GM12873 (cell line): ENCODE results near the gene CLDN12.

Source experiments
- TF ChIP-seq, protein P1 (sequence below): IDR thresholded peaks from 2 replicates; pipeline ENCODE4 v1.5.1; 2012; ENCODE audit warnings: low read depth, mild to moderate bottlenecking, moderate library complexity, low read length, control low read depth; ENCODE audit not compliant: insufficient read depth; ENCODE audit errors: missing control alignments

Gene CLDN12

DNA sequence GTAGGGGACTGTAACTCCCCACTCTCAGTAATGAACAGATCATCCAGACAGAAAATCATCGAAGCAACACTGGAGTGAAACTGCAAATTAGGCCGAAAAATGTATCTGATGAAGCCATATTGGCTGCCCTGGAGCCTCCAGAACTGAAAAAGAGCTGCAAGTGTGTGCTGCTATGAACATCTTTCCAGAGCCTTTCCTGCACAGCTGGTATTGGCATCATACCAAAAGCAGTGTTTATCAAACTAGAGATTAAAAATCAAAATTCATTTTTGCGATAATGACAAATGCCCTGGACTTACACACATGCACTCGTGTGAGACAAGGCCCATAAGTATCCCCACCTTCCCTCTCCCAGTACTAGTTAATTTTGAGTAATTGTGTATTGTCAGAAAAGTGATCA, 6.8 kb upstream of the CLDN12 start:
- TF ChIP-seq, protein P1, sequence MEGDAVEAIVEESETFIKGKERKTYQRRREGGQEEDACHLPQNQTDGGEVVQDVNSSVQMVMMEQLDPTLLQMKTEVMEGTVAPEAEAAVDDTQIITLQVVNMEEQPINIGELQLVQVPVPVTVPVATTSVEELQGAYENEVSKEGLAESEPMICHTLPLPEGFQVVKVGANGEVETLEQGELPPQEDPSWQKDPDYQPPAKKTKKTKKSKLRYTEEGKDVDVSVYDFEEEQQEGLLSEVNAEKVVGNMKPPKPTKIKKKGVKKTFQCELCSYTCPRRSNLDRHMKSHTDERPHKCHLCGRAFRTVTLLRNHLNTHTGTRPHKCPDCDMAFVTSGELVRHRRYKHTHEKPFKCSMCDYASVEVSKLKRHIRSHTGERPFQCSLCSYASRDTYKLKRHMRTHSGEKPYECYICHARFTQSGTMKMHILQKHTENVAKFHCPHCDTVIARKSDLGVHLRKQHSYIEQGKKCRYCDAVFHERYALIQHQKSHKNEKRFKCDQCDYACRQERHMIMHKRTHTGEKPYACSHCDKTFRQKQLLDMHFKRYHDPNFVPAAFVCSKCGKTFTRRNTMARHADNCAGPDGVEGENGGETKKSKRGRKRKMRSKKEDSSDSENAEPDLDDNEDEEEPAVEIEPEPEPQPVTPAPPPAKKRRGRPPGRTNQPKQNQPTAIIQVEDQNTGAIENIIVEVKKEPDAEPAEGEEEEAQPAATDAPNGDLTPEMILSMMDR = no peak

DNA sequence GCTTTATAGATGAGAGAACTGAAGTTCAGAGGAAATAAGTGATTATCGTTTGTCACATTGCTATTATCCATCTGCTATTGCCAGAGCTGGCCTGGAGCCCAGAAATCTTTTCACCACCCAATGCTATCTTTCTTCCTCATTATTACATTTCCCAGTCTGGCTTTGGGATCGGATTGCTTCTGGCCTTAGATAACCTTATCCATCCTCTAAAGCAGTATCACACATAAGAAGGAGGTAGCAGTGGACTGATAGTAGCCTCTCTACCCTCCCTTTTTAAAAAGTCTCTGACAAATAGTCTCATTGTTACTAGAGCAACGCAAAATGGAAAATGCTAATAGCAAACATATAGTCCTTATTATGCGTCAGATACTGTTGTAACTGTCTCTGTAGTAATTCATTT, 1.3 kb upstream of the CLDN12 start:
- TF ChIP-seq, protein P1 = no peak

DNA sequence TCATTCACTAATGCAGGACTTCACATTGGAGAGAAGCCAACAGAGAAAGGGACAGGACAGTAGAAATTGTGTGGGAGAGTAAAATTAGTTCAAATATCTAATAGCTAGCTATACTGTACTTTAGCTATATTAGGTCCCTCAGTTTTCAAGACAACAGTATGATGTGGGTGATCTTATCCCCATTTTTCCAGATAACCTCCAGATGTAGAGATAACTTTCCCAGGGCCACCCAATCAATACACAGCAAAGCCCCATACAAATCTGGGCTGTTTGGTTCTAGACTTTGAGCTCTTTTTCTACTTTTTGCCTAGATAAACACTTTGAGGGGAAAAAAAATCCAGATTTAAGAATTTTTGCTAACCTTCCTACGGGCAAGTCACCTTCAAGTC, 482 bp upstream of the CLDN12 start:
- TF ChIP-seq, protein P1 = no peak

DNA sequence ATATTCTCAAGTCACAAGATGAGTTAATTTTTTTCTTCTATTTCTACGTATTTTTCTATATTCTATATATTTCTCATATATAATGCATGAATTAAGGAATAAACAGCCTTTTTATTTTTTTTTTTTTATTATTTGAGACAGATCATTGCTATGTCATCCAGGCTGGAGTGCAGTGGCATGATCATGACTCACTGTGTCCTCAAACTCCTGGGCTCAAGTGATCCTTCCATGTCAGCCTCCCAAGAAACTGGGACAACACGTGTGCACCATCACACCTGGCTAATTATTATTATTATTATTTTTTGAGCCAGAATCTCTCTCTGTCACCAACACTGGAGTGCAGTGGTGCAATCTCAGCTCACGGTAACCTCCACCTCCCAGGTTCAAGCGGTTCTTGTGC, 1.5 kb downstream of the CLDN12 start:
- TF ChIP-seq, protein P1 = no peak

DNA sequence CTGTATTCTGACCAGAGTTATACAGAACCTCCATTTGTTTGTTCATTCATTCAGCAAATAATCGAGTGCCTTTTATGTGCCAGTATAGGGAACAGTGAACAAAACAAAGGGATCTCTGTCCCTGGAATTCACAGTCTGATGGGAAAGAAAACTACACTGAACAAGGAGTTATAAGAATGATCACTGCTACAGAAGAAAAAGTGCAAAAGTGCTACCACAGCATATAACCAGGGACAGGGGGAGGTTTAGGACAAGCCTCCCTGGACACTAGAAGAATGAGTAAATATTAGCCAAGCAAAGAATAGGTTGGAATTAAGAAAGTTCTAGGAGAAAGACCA, 4.2 kb downstream of the CLDN12 start:
- TF ChIP-seq, protein P1 = no peak

DNA sequence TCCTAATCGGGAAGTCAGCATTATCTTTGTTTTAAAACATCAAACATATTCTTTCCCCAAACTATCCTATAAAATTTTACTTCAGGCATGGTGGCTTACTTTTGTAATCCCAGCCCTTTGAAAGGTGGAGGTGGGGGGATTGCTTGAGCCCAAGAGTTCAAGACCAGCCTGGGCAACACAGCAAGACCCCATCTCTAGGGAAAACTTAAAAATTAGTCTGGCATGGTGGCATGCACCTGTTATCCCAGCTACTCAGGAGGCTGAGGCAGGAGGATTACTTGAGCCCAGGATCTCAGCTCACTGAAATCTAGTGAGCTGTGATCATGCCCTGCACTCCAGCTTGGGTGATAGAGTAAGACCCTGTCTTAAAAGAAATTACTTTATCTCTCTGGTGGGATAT, 4.9 kb downstream of the CLDN12 start:
- TF ChIP-seq, protein P1 = no peak

DNA sequence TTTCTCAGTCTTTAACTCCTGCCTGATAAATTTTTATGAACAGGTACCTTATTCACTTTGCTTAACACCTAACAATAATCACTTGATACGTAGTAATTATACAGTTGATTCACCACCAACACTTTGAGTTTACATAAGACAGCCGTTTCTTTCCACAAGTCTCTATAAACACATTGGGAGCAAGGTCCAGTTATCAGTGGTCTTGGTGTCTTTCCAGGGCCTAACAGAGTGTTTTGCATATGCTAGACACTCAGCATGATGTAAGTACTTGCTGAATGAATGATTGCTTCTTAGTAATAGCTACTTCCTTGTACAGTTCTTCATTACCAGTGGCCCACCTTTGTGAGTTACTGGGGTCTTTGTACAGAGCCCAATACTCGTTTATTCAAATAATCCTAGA, 6.4 kb downstream of the CLDN12 start:
- TF ChIP-seq, protein P1 = no peak

DNA sequence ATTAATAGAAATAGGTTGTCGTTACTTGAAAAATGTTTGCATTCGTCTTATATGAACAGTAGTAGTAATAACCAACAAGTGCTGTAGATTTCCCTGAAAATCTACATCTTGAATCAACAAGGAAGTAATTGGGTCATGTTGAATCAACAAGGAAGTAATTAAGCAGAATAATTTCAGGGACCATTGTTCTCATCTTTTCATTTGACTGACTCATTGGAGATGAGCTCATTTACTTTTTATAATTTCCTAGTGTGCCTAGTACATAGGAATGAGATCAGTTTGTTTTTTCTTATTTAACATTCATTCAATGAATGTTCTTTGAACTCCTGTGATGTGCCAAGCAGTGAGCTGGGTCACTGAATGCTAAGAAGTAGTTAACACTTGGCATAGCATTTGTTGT, 8.2 kb downstream of the CLDN12 start:
- TF ChIP-seq, protein P1 = no peak
